Urinary bladder (tissue), 4 donors: Measurements from ENCODE around the gene MOV10L1. TPM values are rescaled to one million over a fixed set of nuclear protein-coding genes. Genes with fewer than 3 reads are reported as not detected.
"Not testable (repeated sequence)": the region's sequence is repeated elsewhere in the genome, so short reads cannot be mapped to it uniquely, and the experiment has no call there.

Experiments used
- DNase-seq: peaks from one replicate; pipeline ENCODE4 v3.0.0-alpha.2; 2015; ENCODE audit errors: extremely low spot score
- H3K27ac ChIP-seq: one replicate; pipeline ENCODE4 v1.5.1; 2013; ENCODE audit warnings: low read depth, mild to moderate bottlenecking, moderate library complexity
- H3K36me3 ChIP-seq: one replicate; pipeline ENCODE4 v1.6.1; 2013; ENCODE audit warnings: mild to moderate bottlenecking, moderate library complexity; ENCODE audit not compliant: insufficient read depth
- H3K4me1 ChIP-seq: one replicate; pipeline ENCODE4 v1.6.1; 2013; ENCODE audit warnings: mild to moderate bottlenecking, moderate library complexity; ENCODE audit not compliant: insufficient read depth
- H3K4me3 ChIP-seq: one replicate; pipeline ENCODE4 v1.5.1; 2013; ENCODE audit warnings: low read depth, low read length
- WGBS: extraction: QIAGEN DNeasy Blood & Tissue Kit; methylation state at CpG from one replicate; pipeline ENCODE4 v1.1.7; 2013; 5-methylcytosine and 5-hydroxymethylcytosine counted together
- polyA plus RNA-seq: library from polyadenylated mRNA; stranded (reverse); fragments of 200-250 nt; gene quantifications from one replicate; pipeline ENCODE4 v1.2.3, GENCODE V29; 2013
- total RNA-seq: library from RNA; depleted of rRNA; stranded (reverse); fragments of >200 nt; gene quantifications from one replicate; pipeline ENCODE4 v1.2.3, GENCODE V29; 2014
- donor health status: healthy with polysubstance abuse.
- donor health status: healthy.

MOV10L1 gene
- total and polyA plus RNA-seq, 2 donors: 0.33 to 9.7 TPM

DNA sequence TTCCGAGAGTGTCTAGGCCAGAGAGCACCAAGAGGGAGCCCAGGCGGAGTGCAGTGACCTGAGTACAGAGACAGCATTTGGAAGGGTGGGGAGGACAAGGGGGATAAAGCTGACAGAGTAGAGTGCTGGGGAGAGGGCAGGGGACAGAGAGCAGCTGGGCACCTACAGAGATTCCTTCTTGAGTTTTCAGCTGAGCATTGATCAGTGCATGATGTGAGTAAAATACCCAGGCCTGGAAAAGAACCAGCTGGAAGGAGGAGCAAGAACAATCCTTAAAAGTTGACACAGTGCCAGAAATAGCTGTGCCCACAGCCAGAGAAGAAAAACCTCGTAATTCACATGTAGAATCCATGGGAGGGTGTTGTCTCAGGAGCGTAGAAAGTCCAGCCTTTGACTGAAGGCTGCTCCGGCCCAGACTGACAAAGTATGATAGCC lies 46.8 kb downstream of the MOV10L1 start:
- no peak overlapping the region for H3K27ac ChIP-seq
- 73% methylated on average over 5 of the region's 5 CpGs for WGBS
- no peak for DNase-seq
- no peaks in the 10 kb centered on the region for H3K36me3 ChIP-seq
- H3K4me1 ChIP-seq: no peaks in the 10 kb centered on the region
- no peak overlapping the region for H3K4me3 ChIP-seq

DNA sequence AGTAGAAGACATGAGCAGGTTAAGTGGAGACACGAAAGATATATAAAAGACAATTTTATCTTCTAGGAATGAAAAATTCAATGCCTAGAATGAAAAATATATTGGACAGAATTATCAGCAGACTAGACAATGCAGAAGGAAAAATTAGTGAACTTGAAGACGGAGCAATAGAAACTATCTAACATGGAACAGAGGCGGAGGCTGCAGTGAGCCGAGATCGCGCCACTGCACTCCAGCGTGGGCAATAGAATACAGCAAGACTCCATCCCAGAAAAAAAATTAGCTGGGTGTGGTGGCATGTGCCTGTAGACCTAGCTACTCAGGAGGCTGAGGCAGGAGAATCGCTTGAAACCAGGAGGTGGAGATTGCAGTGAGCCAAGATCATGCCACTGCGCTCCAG lies 47.5 kb downstream of the MOV10L1 start:
- WGBS: 98% methylated on average over 9 of the region's 9 CpGs
- not testable (repeated sequence) for DNase-seq, H3K4me1 ChIP-seq, H3K27ac ChIP-seq, H3K36me3 ChIP-seq, H3K4me3 ChIP-seq

DNA sequence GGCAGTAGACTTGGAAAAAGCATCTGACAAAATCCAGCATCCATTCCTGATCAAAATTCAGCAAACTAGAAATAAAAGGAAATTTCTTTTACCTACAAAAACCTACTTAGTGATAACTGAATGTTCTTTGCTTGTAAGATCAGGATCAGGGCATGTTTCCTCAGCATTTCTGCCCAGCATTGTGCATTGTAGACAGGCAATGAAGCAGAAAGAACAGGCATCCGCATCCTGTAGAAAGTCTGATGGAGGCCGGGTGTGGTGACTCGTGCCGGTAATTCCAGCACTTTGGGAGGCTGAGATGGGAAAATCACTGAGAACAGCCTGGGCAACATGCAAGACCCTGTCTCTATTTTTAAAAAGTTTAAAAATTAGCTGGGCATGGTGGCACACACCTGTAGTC lies 48.2 kb downstream of the MOV10L1 start:
- H3K27ac ChIP-seq: no peak overlapping the region
- DNase-seq: no peak
- 97% methylated on average over 4 of the region's 4 CpGs for WGBS
- H3K4me1 ChIP-seq: no peaks in the 10 kb centered on the region
- H3K4me3 ChIP-seq: no peak overlapping the region
- H3K36me3 ChIP-seq: no peaks in the 10 kb centered on the region

DNA sequence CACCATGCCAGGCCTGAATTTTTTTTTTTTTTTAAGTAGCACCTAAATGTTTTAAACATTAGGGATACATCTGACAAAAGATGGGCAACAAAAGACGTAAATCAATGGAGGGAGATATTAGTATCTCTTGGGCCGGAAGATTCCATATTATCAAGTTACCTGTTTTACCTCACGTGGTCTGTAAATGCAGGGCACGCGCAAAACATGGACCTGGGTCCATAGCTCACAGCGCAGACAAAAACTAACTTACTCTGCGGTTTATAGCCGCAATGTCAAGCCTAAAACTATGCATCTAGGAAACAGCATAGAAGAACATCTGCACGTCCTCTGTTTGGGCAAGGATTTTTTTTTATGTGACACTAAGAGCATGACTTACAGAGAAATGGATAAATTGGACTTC lies 49.2 kb downstream of the MOV10L1 start:
- 85% methylated on average over 9 of the region's 9 CpGs for WGBS
- H3K4me3 ChIP-seq: no peak overlapping the region
- H3K4me1 ChIP-seq: no peaks in the 10 kb centered on the region
- DNase-seq: no peak
- no peak overlapping the region for H3K27ac ChIP-seq
- no peaks in the 10 kb centered on the region for H3K36me3 ChIP-seq

DNA sequence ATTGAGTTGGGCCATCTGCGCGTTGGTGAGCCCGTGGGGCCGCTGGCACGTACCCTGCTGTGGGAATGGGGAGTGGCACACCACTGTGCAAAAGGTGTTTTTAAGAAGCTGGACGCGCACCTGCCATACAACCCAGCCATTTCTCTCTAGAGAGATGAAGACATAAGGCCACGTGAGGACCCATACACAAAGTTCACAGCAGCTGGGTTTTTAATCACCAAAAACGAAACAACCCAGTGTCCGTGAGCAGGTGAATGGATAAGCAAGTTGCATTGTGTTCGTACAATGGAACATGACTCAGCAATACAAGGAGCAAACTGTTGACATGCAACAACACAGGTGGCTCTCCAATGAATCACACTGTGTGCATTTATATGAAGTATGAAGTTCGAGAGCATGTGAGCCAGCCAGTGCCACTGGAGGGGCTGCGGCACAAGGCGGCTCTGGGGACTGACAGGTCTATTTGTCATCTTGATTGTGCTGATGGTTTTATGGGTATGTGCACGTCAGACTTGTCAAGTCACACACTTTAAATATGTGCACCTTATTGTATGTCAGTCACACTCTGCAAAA lies 50.1 kb downstream of the MOV10L1 start:
- no peak overlapping the region for H3K27ac ChIP-seq
- H3K4me1 ChIP-seq: no peaks in the 10 kb centered on the region
- H3K4me3 ChIP-seq: no peak overlapping the region
- no peaks in the 10 kb centered on the region for H3K36me3 ChIP-seq
- no peak for DNase-seq
- WGBS: 81% methylated on average over 15 of the region's 15 CpGs

DNA sequence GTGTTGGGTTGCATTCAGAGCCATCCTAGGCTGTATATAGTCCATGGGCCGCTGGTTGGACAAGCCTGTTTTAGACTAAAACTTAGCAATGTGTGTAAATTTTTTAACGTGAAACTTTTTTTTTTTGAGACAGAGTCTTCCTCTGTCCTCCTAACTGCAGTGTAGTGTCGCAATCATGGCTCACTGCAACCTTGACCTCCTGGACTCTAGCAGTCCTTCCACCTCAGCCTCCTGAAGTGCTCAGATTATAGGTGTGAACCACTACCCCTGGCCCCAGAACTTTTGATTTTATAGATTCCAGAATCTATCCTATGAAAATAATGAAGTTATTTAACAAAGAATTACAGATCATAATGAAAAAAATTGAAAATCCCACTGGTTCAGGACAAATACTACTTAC lies 50.8 kb downstream of the MOV10L1 start:
- H3K27ac ChIP-seq: no peak overlapping the region
- WGBS: 68% methylated on average over 3 of the region's 3 CpGs
- H3K4me1 ChIP-seq: no peaks in the 10 kb centered on the region
- H3K36me3 ChIP-seq: no peaks in the 10 kb centered on the region
- H3K4me3 ChIP-seq: no peak overlapping the region
- DNase-seq: no peak

DNA sequence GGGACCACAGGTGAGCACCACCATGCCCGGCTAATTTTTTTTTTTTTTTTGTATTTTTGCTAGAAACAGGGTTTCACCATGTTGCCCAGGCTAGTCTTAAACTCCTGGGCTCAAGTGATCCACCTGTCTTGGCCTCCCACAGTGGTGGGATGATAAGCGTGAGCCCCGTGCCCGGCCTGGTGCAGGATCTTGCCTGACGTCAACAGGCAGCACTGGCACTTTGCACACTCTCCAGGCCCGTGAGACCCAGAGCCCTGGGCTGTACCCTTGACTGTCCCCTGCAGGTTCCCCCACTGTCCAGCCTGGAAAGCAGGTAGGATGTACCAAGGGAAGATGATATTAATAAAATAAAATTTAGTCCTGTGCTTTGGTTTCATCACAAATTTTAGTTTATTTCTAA lies 51.7 kb downstream of the MOV10L1 start:
- DNase-seq: no peak
- Histone ChIP-seq H3K4me3 (no peak overlapping the region), H3K27ac (no peak overlapping the region), H3K4me1 (no peaks in the 10 kb centered on the region), H3K36me3 (no peaks in the 10 kb centered on the region)
- 70% methylated on average over 6 of the region's 6 CpGs for WGBS

DNA sequence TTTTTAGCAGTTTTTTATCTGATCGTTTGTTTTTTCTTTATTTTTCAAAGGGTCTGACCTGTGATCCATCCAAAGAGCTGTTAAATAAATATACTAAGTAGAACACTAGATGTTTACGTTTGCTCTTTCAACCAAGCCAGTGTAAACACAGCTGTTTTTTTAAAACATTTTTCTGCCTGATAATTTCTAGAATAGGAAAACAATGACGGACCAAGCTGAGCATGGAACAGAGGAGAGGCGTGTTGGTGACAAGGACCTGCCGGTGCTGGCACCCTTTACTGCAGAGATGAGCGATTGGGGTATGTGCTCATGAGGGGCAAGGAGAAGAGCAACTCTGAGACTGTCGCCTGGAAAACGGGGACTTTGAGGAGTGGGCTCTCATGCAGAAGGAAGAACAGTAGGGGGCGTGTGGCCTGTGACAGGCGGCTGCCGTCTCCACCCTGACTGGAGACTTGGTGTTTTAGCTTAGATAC lies 52.1 kb downstream of the MOV10L1 start:
- no peaks in the 10 kb centered on the region for H3K36me3 ChIP-seq
- H3K4me1 ChIP-seq: no peaks in the 10 kb centered on the region
- H3K27ac ChIP-seq: no peak overlapping the region
- no peak overlapping the region for H3K4me3 ChIP-seq
- DNase-seq: no peak
- WGBS: 33% methylated on average over 11 of the region's 11 CpGs

DNA sequence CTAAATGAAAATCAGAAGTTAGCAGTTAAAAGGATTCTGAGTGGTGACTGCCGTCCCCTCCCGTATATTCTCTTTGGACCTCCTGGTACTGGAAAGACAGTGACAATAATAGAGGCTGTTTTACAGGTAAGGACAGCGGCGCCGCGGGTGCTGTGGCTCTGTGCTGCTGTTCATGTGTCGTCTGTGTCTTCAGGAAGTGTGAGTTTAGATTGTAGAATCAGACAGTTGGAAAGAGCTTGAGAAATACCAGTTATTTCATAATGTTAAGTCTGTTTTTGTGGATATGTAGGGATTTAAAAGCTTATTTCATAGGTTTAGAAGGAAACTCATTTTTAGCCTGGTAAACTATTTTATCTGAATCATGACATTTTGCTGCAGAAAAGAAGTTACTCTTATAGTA lies 53.3 kb downstream of the MOV10L1 start:
- H3K27ac ChIP-seq: no peak overlapping the region
- WGBS: 66% methylated on average over 7 of the region's 7 CpGs
- H3K4me1 ChIP-seq: no peaks in the 10 kb centered on the region

DNA sequence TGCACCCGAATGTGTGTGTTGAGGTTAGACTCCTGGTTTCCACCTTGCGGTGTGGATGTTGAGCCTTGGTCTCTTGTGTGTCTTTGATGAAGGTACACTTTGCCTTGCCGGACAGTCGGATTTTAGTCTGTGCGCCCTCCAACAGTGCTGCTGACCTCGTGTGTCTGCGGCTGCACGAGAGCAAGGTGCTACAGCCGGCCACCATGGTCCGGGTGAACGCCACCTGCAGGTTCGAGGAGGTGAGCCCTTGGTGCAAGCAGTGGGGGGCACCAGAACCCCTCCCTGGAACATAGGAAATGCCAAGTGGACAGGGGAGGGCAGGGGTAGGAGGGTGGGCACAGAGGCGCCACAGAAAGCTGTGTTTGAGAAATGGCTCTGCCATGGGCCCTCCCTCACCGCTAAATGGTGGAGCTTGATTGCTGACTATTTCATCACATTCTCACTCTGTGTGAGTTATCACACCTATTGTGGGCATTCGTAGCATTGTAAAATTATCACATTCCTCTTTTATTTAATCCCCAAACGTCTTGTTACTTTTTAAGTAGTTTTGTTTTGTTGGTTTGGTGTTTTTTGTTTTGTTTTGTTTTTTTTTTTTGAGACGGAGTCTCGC lies 54.3 kb downstream of the MOV10L1 start:
- Histone ChIP-seq H3K36me3 (no peaks in the 10 kb centered on the region), H3K27ac (no peak overlapping the region), H3K4me1 (no peaks in the 10 kb centered on the region), H3K4me3 (no peak overlapping the region)
- 88% methylated on average over 18 of the region's 18 CpGs for WGBS
- no peak for DNase-seq

More for the DNA sequence above, 53.3 kb downstream of the MOV10L1 start:
- Histone ChIP-seq H3K4me3 (no peak overlapping the region), H3K36me3 (no peaks in the 10 kb centered on the region)
- no peak for DNase-seq

DNA sequence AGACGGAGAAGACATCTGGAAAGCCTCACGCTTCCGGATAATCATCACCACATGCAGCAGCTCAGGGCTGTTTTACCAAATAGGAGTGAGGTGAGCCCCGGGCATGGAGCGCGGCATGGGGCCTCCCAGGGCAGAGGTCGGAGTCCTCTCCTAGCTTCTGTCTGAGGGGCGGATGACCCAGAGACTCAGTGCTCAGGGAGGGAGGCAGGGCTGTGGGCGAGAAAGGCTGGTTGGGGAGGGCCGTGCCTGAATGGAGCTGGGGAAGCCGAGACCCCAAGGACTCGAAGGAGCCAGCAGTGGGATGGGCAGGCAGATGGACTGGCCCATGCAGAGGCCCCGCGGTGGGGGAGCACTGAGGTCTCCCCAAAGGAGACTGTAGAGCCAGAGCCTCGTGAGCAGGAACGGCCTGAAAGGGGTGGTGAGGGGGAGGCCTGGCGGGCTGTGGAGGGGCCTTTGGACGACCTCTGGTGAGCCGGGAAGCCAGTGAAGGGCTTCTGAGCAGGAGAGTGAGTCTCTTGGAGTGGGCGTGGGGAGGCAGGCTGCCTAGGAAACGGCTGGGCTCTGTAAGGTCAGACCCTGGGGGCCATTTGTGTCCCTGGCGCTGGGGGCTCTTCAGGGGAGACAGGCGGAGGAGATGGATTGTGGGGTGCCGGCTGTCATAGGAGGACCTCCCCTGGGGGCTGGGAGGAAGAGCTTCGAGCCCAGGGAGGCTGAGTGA lies 56.1 kb downstream of the MOV10L1 start:
- WGBS: 71% methylated on average over 25 of the region's 25 CpGs
- no peaks in the 10 kb centered on the region for H3K4me1 ChIP-seq
- H3K27ac ChIP-seq: no peak overlapping the region
- no peaks in the 10 kb centered on the region for H3K36me3 ChIP-seq
- DNase-seq: no peak
- H3K4me3 ChIP-seq: no peak overlapping the region

DNA sequence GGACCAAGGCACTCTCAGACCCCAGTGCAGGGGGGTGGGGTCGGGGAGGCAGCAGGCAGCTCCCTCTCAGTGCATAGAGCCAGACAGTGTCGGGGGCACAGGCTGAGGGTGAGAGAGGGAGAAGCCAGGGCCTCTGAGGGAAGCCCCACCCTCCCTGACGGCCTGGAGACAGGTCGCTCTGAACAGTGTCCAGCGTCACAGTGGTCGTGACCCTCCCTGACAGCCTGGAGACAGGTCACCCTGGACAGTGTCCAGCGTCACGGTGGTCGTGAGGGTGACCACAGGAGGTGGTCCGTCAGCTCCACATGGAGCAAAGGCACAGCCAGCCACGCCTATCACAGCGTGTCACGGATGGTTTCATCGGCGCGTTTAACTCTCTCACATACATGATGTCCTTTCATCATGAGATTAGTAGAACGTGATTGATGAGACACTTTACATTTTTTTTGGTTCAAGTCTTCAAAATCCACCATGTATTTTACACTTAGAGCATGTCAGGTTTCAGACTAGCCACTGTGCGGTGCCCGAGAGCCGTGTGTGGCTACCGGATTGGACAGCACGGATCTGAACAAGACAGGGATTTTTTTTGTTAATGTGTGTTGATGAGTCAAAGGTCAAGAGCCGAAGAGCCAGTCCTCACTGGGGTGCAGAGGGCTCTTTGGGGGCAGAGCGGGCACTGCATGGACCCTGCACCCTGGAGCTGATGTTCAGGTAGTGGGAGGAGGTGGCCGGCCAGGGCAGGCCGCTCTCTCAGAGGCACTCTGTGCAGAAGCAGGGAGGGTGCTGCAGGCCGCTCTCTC lies 56.8 kb downstream of the MOV10L1 start:
- 43% methylated on average over 27 of the region's 27 CpGs for WGBS
- Histone ChIP-seq H3K4me1 (no peaks in the 10 kb centered on the region), H3K4me3 (no peak overlapping the region), H3K36me3 (no peaks in the 10 kb centered on the region), H3K27ac (no peak overlapping the region)
- DNase-seq: no peak

DNA sequence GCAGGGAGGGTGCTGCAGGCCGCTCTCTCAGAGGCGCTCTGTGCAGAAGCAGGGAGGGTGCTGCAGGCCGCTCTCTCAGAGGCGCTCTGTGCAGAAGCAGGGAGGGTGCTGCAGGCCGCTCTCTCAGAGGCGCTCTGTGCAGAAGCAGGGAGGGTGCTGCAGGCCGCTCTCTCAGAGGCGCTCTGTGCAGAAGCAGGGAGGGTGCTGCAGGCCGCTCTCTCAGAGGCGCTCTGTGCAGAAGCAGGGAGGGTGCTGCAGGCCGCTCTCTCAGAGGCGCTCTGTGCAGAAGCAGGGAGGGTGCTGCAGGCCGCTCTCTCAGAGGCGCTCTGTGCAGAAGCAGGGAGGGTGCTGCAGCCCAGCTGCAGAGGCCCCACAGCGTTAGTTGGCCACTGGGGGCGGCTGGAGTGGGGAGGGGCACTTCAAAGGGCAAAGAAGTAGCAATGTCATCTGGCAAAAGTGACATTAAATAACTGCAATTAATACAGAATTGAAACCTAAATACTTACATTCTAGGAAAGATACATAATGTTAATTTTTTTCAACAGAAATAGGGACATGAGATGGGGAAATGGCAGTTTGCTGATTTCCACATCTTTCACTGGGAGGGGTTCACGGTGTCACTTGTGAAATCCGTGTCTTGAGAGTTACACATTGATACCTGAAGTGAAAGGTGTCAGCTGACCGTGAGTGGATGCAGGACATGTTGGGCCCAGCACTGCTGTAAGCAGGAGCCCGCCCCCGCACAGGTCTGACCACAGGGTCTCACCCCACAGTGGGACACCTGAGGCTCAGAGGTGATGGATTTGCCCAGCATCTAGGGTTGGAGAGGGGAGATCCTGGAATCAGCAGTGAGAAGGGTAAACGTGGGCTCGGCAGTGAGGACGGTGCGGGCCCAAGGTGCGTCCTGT lies 57.7 kb downstream of the MOV10L1 start:
- H3K4me3 ChIP-seq, H3K27ac ChIP-seq, DNase-seq, H3K4me1 ChIP-seq, H3K36me3 ChIP-seq: not testable (repeated sequence)
- WGBS: 80% methylated on average over 14 of the region's 26 CpGs
